Measurements from ENCODE around the gene ECEL1. TPM values are rescaled to one million over a fixed set of nuclear protein-coding genes. Genes with fewer than 3 reads are reported as not detected.
"Not testable (repeated sequence)": the region's sequence is repeated elsewhere in the genome, so short reads cannot be mapped to it uniquely, and the experiment has no call there.

Gene ECEL1
- total RNA-seq, 1 experiment from 2014 or later: not detected

- peak; percentile 66 for DNase-seq (ENCODE audit: low read depth)
These were observed 43.1 kb downstream of the ECEL1 start for GRCh38 chr2:232444409-232445148.

- DNase-seq (ENCODE audit: low read depth): not testable (repeated sequence)
These were observed 43.8 kb downstream of the ECEL1 start for GRCh38 chr2:232443669-232444408.

GRCh38 chr2:232443047-232443446 lies 44.6 kb downstream of the ECEL1 start:
- DNase-seq (ENCODE audit: low read depth): not testable (repeated sequence)

- not testable (repeated sequence) for DNase-seq (ENCODE audit: low read depth)
These were observed 45.2 kb downstream of the ECEL1 start for GRCh38 chr2:232442431-232442830.

- DNase-seq (ENCODE audit: low read depth): not testable (repeated sequence)
These were observed 45.7 kb downstream of the ECEL1 start for GRCh38 chr2:232441922-232442321.

- DNase-seq (ENCODE audit: low read depth): no peak
These were observed 46.4 kb downstream of the ECEL1 start for GRCh38 chr2:232441147-232441651.

- peak; percentile 70 for DNase-seq (ENCODE audit: low read depth)
These were observed 47.2 kb downstream of the ECEL1 start for GRCh38 chr2:232440220-232441018.

GRCh38 chr2:232439758-232440135 lies 47.9 kb downstream of the ECEL1 start:
- no peak for DNase-seq (ENCODE audit: low read depth)

- no peak for DNase-seq (ENCODE audit: low read depth)
These were observed 48.5 kb downstream of the ECEL1 start for GRCh38 chr2:232438951-232439757.

GRCh38 chr2:232438091-232438490 lies 49.5 kb downstream of the ECEL1 start:
- no peak for DNase-seq (ENCODE audit: low read depth)

- no peak for DNase-seq (ENCODE audit: low read depth)
These were observed 50.5 kb downstream of the ECEL1 start for GRCh38 chr2:232437195-232437571.

GRCh38 chr2:232436381-232437194 lies 51.0 kb downstream of the ECEL1 start:
- no peak for DNase-seq (ENCODE audit: low read depth)

GRCh38 chr2:232435805-232436204 lies 51.8 kb downstream of the ECEL1 start:
- DNase-seq (ENCODE audit: low read depth): no peak

- DNase-seq (ENCODE audit: low read depth): no peak
These were observed 52.3 kb downstream of the ECEL1 start for GRCh38 chr2:232435375-232435648.

- DNase-seq (ENCODE audit: low read depth): no peak
These were observed 52.9 kb downstream of the ECEL1 start for GRCh38 chr2:232434563-232435374.

GRCh38 chr2:232434091-232434490 lies 53.5 kb downstream of the ECEL1 start:
- no peak for DNase-seq (ENCODE audit: low read depth)

GRCh38 chr2:232433622-232434021 lies 54.0 kb downstream of the ECEL1 start:
- DNase-seq (ENCODE audit: low read depth): not testable (repeated sequence)

- DNase-seq (ENCODE audit: low read depth): no peak
These were observed 54.9 kb downstream of the ECEL1 start for GRCh38 chr2:232432598-232433184.
